K562 (cell line): ENCODE data around the gene C19orf18. TPM values are rescaled to one million over a fixed set of nuclear protein-coding genes. Genes with fewer than 3 reads are reported as not detected.

ENCODE experiments used
- ATAC-seq: fragments of 200-7000 bp; cut with Tn5 transposase; 3 replicates; pipeline ENCODE4 v1.9.1; 2020; ENCODE audit warnings: moderate library complexity
- BruUV-seq: library from RNA; stranded (reverse); fragments of 400-500 nt; replicated peaks from 2 replicates; lab custom pipeline; 2021; lab: Mats Ljungman, UMichigan
- CTCF ChIA-PET: fragments of 300-600 bp; formaldehyde crosslinking; extraction: SDS; loops from one replicate; lab custom pipeline; 2021; ENCODE audit warnings: low intra/inter-chr PET ratio; lab: Yijun Ruan, JAX
- POLR2A ChIA-PET: fragments of 300-600, 350-650 bp; sonication (Branson Sonifier 250); formaldehyde crosslinking; extraction: SDS; loops from one replicate; lab custom pipeline; 2021; ENCODE audit warnings: antibody characterized with exemption, inconsistent platforms; lab: Yijun Ruan, JAX
- DNase-seq, 4 experiments: peaks; one replicate each; pipeline versions ENCODE4 v3.0.0 to v3.0.0-alpha.2; 2011 to 2018; ENCODE audit warnings: low spot score in 3 of 4, mixed read lengths in 3 of 4; ENCODE audit errors: extremely low read depth in 1 of 4
- FAIRE-seq: peaks from 2 replicates; lab custom pipeline; 2011; peaks lifted over from hg19 to GRCh38; lab: Jason Lieb, UNC
- H2AFZ ChIP-seq: 2 replicates; pipeline ENCODE4 v1.6.0; 2011; ENCODE audit warnings: low read depth, low read length, control low read depth, inconsistent platforms
- H3K27ac ChIP-seq: fragments of 200-600 bp; 3 replicates; pipeline ENCODE4 v1.8.0; 2011; ENCODE audit warnings: low read depth, mild to moderate bottlenecking, control low read depth, inconsistent platforms, low read length, moderate library complexity, mixed read lengths; ENCODE audit errors: extremely low read depth
- H3K27me3 ChIP-seq, 2 experiments: fragments of 300-600 bp in 1 of 2; 2 replicates in 1 of 2; 3 replicates in 1 of 2; pipeline versions ENCODE4 v1.6.0 to v1.8.0; 2011; ENCODE audit warnings: inconsistent platforms in 2 of 2, low read length in 2 of 2, mild to moderate bottlenecking in 1 of 2, mixed read lengths in 1 of 2, moderate library complexity in 1 of 2; ENCODE audit not compliant: control insufficient read depth in 2 of 2, insufficient read depth in 2 of 2
- H3K36me3 ChIP-seq: fragments of 300-600 bp; 3 replicates; pipeline ENCODE4 v1.8.0; 2011; ENCODE audit warnings: mild to moderate bottlenecking, low read length, inconsistent platforms; ENCODE audit not compliant: control insufficient read depth, insufficient read depth
- H3K4me1 ChIP-seq, 2 experiments: fragments of 200-600 bp in 1 of 2; replicated peaks in 1 of 2; 2 replicates in 1 of 2; 3 replicates in 1 of 2; pipeline versions ENCODE4 v1.5.1 to v1.8.0; 2011; ENCODE audit warnings: inconsistent platforms in 2 of 2, low read length in 2 of 2, mild to moderate bottlenecking in 1 of 2, mixed read lengths in 1 of 2, moderate library complexity in 1 of 2; ENCODE audit not compliant: control insufficient read depth in 2 of 2, insufficient read depth in 2 of 2
- H3K4me2 ChIP-seq: 2 replicates; pipeline ENCODE4 v1.6.1; 2011; ENCODE audit warnings: low read length, control low read depth, inconsistent platforms, mixed read lengths; ENCODE audit not compliant: insufficient read depth
- H3K4me3 ChIP-seq: fragments of 200-600 bp; sonication (generic), shearing (Covaris generic); 2 replicates; pipeline ENCODE4 v1.5.1; 2016; ENCODE audit warnings: control low read depth, inconsistent platforms
- H3K79me2 ChIP-seq: fragments of 200-600 bp; 3 replicates; pipeline ENCODE4 v1.8.0; 2011; ENCODE audit warnings: low read length, inconsistent platforms; ENCODE audit not compliant: control insufficient read depth, insufficient read depth
- H3K9ac ChIP-seq, 2 experiments: 2 replicates each; pipeline versions ENCODE4 v1.6.0 to v1.6.1; 2011; ENCODE audit warnings: low read depth in 2 of 2, low read length in 2 of 2, control low read depth in 1 of 2, inconsistent platforms in 1 of 2, mild to moderate bottlenecking in 1 of 2, mixed read lengths in 1 of 2; ENCODE audit not compliant: insufficient read depth in 1 of 2
- H3K9me1 ChIP-seq: one replicate; pipeline ENCODE4 v1.6.0; 2011; ENCODE audit warnings: inconsistent platforms, mild to moderate bottlenecking, low read length, moderate library complexity; ENCODE audit not compliant: control insufficient read depth, insufficient read depth
- H3K9me3 ChIP-seq: replicated peaks from 2 replicates; pipeline ENCODE4 v1.5.1; 2011; ENCODE audit warnings: low read depth, low read length, inconsistent platforms; ENCODE audit not compliant: control insufficient read depth, insufficient read depth
- H4K20me1 ChIP-seq: replicated peaks from 2 replicates; pipeline ENCODE4 v1.6.1; 2011; ENCODE audit warnings: low read length, inconsistent platforms, mixed read lengths; ENCODE audit not compliant: control insufficient read depth, insufficient read depth
- EHMT2 ChIP-seq: fragments of 450-650 bp; IDR thresholded peaks from 2 replicates; pipeline ENCODE4 v1.6.1; 2018; ENCODE audit warnings: antibody characterized with exemption
- ELF2 ChIP-seq: fragments of 250-450 bp; sonication (Bioruptor Pico); IDR thresholded peaks from 2 replicates; pipeline ENCODE4 v1.5.0; 2021; ENCODE audit warnings: mild to moderate bottlenecking
- HDAC3 ChIP-seq: fragments of 450-650 bp; IDR thresholded peaks from 2 replicates; pipeline ENCODE4 v1.6.1; 2018; ENCODE audit warnings: borderline replicate concordance, mild to moderate bottlenecking, moderate library complexity; ENCODE audit not compliant: partially characterized antibody
- ILF3 ChIP-seq: fragments of 450-650 bp; IDR thresholded peaks from 2 replicates; pipeline ENCODE4 v1.6.1; 2018; ENCODE audit warnings: antibody characterized with exemption, mild to moderate bottlenecking, moderate library complexity, borderline replicate concordance
- LARP7 ChIP-seq: fragments of 450-650 bp; IDR thresholded peaks from 2 replicates; pipeline ENCODE4 v1.6.1; 2016
- NUFIP1 ChIP-seq: fragments of 450-650 bp; IDR thresholded peaks from 2 replicates; pipeline ENCODE4 v1.6.1; 2018; ENCODE audit not compliant: partially characterized antibody
- PHB ChIP-seq: fragments of 250-450 bp; sonication (Bioruptor Pico); IDR thresholded peaks from 2 replicates; pipeline ENCODE4 v1.5.0; 2021
- RBM25 ChIP-seq: fragments of 200-400 bp; formaldehyde crosslinking; IDR thresholded peaks from 2 replicates; pipeline ENCODE4 v1.6.1; 2018; ENCODE audit warnings: low read length, low read depth, moderate library complexity; ENCODE audit not compliant: severe bottlenecking
- SREBF1 ChIP-seq: fragments of 150-350 bp; IDR thresholded peaks from 2 replicates; pipeline ENCODE4 v1.6.1; 2014; ENCODE audit warnings: antibody characterized with exemption, low read depth, low read length, borderline replicate concordance
- ZNF785 ChIP-seq: fragments of 250-450 bp; sonication (Bioruptor Pico); IDR thresholded peaks from 2 replicates; pipeline ENCODE4 v1.4.0; 2020; ENCODE audit warnings: mild to moderate bottlenecking
- WGBS: fragments of 100-300 bp; shearing (Covaris generic); methylation state at CpG from one replicate; pipeline ENCODE4 v1.1.6; 2016; ENCODE audit warnings: low coverage, mixed read lengths; ENCODE audit not compliant: insufficient coverage; ENCODE audit errors: missing lambda C conversion rate; 5-methylcytosine and 5-hydroxymethylcytosine counted together
- in situ Hi-C: fragments of 300-500 bp; cut with MboI; formaldehyde crosslinking; loops from 4 replicates; pipeline ENCODE4 v1.15.0; 2018; ENCODE audit warnings: inconsistent platforms, mixed read lengths
- intact Hi-C: fragments of 100-400 bp; cut with micrococcal nuclease; formaldehyde crosslinking; loops from 2 replicates; pipeline ENCODE4 v1.14.2; 2022
- polyA plus RNA-seq, 8 experiments: library from polyadenylated mRNA; depleted of rRNA in 4 of 8; stranded (reverse) in 5 of 8; unstranded in 3 of 8; fragments of >200 nt; fragmentation: Nextera tagmentation in 2 of 8; fragmentation: Illumina TruSeq in 1 of 8; extraction: Ambion mirVana in 2 of 8; extraction: Trizol in 1 of 8; gene quantifications; 2 replicates each; pipeline versions ENCODE4 v1.2.1 to v1.2.3, GENCODE V29; 2011 to 2014; ENCODE audit warnings: inconsistent platforms in 1 of 8, missing spikeins in 1 of 8
- total RNA-seq, 7 experiments: library from RNA; depleted of rRNA in 6 of 7; stranded (reverse); fragments of >200 nt in 6 of 7; fragmentation: Illumina TruSeq in 2 of 7; extraction: Trizol in 2 of 7; gene quantifications; 2 replicates each; pipeline versions ENCODE4 v1.2.1 to v1.2.3, GENCODE V29; 2011 to 2021; ENCODE audit warnings: low replicate concordance in 1 of 7
- TF ChIP-seq, protein P1 (sequence below): sonication (generic); formaldehyde crosslinking; IDR thresholded peaks from 2 replicates; pipeline ENCODE4 v1.8.0; 2022; ENCODE audit warnings: mild to moderate bottlenecking, low read depth, missing genetic modification reagents
- TF ChIP-seq, protein P2 (sequence below), 2 experiments: fragments of 450-650 bp; formaldehyde crosslinking in 1 of 2; IDR thresholded peaks; 2 replicates each; pipeline versions ENCODE4 v1.4.0 to v1.6.1; 2014 to 2020; ENCODE audit warnings: mild to moderate bottlenecking in 2 of 2, borderline replicate concordance in 1 of 2, low read depth in 1 of 2
- TF ChIP-seq, protein P3 (sequence below): fragments of 250-450 bp; sonication (Bioruptor Pico); IDR thresholded peaks from 2 replicates; pipeline ENCODE4 v1.8.0; 2022; ENCODE audit warnings: moderate library complexity, mild to moderate bottlenecking, inconsistent platforms

C19orf18 gene
- total and polyA plus RNA-seq, 9 of the 15 experiments (the other 6 are each of a cell fraction or from before 2014, with no cell fraction given) = not detected

DNA sequence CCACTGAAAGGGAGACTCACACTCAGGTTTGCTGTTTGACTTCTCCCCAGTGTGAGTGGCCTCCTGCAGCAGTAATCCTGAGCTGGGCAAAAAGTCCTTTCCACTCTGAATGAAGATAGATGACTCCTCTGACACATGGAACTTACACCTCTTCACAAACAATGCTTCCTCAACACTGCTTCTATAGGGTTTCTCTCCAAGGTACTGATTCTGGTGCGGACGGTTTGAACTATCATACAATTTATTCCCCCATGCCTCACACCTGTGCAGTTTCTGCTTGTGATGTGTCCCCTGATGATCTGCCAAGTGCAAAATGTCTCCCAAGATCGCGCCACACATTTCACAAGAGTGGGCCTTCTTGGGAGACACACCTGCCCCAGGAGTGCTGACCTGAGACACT, 46.7 kb downstream of the C19orf18 start:
- Histone ChIP-seq H3K4me3 (no peak overlapping the region), H3K36me3 (no peaks in the 10 kb centered on the region), H3K27me3 (no peaks in the 10 kb centered on the region), H3K79me2 (no peaks in the 10 kb centered on the region), H3K4me1 (no peaks in the 10 kb centered on the region), H3K9ac (no peak overlapping the region), H2AFZ (no peak overlapping the region), H4K20me1 (no peaks in the 10 kb centered on the region), H3K4me2 (no peak overlapping the region), H3K27ac (no peak overlapping the region), H3K9me3 (peaks cover 1% of the 10 kb centered on the region; the same call in 1 of the 2 replicates), H3K9me1 (no peaks in the 10 kb centered on the region)
- intact Hi-C loops (no loop called here), in situ Hi-C loops (no loop called here)
- FAIRE-seq (no peak), ATAC-seq (no peak), DNase-seq (no peak)
- BruUV-seq = no TSS peak
- CTCF ChIA-PET = no interaction called here
- POLR2A ChIA-PET = no interaction called here
- 5% methylated on average over 4 of the region's 4 CpGs for WGBS
- TF ChIP-seq PHB = no peak
- TF ChIP-seq ZNF785 (CRISPR knock-in tag) = no peak
- no peak for TF ChIP-seq ELF2 (CRISPR knock-in tag)
- no peak for TF ChIP-seq RBM25
- no peak for TF ChIP-seq SREBF1
- 0 out of 2 replicates have a peak, but pooled peaks have one; percentile 30 for TF ChIP-seq EHMT2
- no peak for TF ChIP-seq ILF3
- TF ChIP-seq, protein P1, sequence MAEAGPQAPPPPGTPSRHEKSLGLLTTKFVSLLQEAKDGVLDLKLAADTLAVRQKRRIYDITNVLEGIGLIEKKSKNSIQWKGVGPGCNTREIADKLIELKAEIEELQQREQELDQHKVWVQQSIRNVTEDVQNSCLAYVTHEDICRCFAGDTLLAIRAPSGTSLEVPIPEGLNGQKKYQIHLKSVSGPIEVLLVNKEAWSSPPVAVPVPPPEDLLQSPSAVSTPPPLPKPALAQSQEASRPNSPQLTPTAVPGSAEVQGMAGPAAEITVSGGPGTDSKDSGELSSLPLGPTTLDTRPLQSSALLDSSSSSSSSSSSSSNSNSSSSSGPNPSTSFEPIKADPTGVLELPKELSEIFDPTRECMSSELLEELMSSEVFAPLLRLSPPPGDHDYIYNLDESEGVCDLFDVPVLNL (CRISPR knock-in tag) = no peak
- TF ChIP-seq NUFIP1 = no peak
- TF ChIP-seq LARP7 = no peak
- TF ChIP-seq, protein P2, sequence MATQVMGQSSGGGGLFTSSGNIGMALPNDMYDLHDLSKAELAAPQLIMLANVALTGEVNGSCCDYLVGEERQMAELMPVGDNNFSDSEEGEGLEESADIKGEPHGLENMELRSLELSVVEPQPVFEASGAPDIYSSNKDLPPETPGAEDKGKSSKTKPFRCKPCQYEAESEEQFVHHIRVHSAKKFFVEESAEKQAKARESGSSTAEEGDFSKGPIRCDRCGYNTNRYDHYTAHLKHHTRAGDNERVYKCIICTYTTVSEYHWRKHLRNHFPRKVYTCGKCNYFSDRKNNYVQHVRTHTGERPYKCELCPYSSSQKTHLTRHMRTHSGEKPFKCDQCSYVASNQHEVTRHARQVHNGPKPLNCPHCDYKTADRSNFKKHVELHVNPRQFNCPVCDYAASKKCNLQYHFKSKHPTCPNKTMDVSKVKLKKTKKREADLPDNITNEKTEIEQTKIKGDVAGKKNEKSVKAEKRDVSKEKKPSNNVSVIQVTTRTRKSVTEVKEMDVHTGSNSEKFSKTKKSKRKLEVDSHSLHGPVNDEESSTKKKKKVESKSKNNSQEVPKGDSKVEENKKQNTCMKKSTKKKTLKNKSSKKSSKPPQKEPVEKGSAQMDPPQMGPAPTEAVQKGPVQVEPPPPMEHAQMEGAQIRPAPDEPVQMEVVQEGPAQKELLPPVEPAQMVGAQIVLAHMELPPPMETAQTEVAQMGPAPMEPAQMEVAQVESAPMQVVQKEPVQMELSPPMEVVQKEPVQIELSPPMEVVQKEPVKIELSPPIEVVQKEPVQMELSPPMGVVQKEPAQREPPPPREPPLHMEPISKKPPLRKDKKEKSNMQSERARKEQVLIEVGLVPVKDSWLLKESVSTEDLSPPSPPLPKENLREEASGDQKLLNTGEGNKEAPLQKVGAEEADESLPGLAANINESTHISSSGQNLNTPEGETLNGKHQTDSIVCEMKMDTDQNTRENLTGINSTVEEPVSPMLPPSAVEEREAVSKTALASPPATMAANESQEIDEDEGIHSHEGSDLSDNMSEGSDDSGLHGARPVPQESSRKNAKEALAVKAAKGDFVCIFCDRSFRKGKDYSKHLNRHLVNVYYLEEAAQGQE (IDR thresholded peaks at IDR 0.05; ENCODE audit: borderline replicate concordance) = peak; percentile 35; the same call in 1 of the 2 replicates
- TF ChIP-seq, protein P2 (CRISPR knock-in tag; IDR thresholded peaks at IDR 0.05; ENCODE audit: low read depth) = no peak
- TF ChIP-seq HDAC3 = no peak
- TF ChIP-seq, protein P3, sequence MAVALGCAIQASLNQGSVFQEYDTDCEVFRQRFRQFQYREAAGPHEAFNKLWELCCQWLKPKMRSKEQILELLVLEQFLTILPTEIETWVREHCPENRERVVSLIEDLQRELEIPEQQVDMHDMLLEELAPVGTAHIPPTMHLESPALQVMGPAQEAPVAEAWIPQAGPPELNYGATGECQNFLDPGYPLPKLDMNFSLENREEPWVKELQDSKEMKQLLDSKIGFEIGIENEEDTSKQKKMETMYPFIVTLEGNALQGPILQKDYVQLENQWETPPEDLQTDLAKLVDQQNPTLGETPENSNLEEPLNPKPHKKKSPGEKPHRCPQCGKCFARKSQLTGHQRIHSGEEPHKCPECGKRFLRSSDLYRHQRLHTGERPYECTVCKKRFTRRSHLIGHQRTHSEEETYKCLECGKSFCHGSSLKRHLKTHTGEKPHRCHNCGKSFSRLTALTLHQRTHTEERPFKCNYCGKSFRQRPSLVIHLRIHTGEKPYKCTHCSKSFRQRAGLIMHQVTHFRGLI (CRISPR knock-in tag) = no peak
